Esophagus muscularis mucosa (tissue), 3 donors: Measurements from ENCODE around the gene TMEM170A.

Source experiments
- CTCF ChIP-seq, 3 experiments: fragments of 200-600 bp in 2 of 3; fragments of 450-650 bp in 1 of 3; sonication (generic) in 2 of 3; IDR thresholded peaks; one replicate each; pipeline ENCODE4 v1.5.1; 2017 to 2019; ENCODE audit warnings: antibody characterized with exemption in 3 of 3, mild to moderate bottlenecking in 2 of 3, moderate library complexity in 1 of 3
- EP300 ChIP-seq: sonication (generic); formaldehyde crosslinking; IDR thresholded peaks from one replicate; pipeline ENCODE4 v1.6.1; 2017; ENCODE audit warnings: antibody characterized with exemption

GRCh38 chr16:75458439-75458838, 6.0 kb downstream of the TMEM170A start:
- no peak for TF ChIP-seq EP300
- no peak for TF ChIP-seq CTCF (IDR thresholded peaks at IDR 0.05)
